GM12878 (cell line): ENCODE results near the gene SEPSECS.

ENCODE experiments used
- ATF7 ChIP-seq: fragments of 450-650 bp; IDR thresholded peaks from 2 replicates; pipeline ENCODE4 v1.6.1; 2016; ENCODE audit warnings: low read depth, mild to moderate bottlenecking
- BHLHE40 ChIP-seq, 2 experiments: fragments of 450-650 bp in 1 of 2; IDR thresholded peaks; 2 replicates each; pipeline ENCODE4 v1.6.1; 2011 to 2017; ENCODE audit warnings: low read depth in 2 of 2, borderline replicate concordance in 1 of 2, improper control_type of control experiment in 1 of 2, low read length in 1 of 2, mild to moderate bottlenecking in 1 of 2
- BRCA1 ChIP-seq: IDR thresholded peaks from 2 replicates; pipeline ENCODE4 v1.6.1; 2011; ENCODE audit warnings: low read depth, low read length, improper control_type of control experiment
- CREB1 ChIP-seq: IDR thresholded peaks from 2 replicates; pipeline ENCODE4 v1.6.1; 2012; ENCODE audit warnings: low read depth, mild to moderate bottlenecking, inconsistent platforms
- POLR2A ChIP-seq: IDR thresholded peaks from 2 replicates; pipeline ENCODE4 v1.6.1; 2011; ENCODE audit warnings: low read depth, mild to moderate bottlenecking, low read length
- SP1 ChIP-seq: IDR thresholded peaks from one replicate; pipeline ENCODE4 v1.6.1; 2011; ENCODE audit warnings: low read depth, low read length

DNA sequence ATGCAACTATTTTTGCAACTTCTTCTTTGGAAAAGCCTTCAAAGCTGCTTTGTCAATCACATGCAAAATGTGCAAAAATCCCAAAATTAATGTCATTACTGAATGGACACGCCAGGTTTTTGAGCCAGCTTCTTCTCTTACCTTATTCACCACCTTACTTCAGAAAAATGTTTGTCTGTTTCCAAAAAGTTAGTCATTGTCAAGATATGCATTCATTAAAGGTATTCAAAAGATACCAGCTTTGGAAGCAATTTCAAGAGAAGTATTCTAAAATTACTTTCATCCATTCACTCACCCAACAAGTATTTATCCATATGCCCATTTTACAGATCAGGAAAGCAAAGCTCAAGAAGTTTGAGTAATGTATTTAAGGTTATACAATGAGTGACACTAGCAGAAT, 2.3 kb upstream of the SEPSECS start:
- TF ChIP-seq CREB1 (no peak), SP1 (no peak), ATF7 (no peak), POLR2A (no peak), BRCA1 (no peak), BHLHE40 (IDR thresholded peaks at IDR 0.05; ENCODE audit: borderline replicate concordance in 1 of 2, low read depth in 2 of 2, low read length in 1 of 2) (no peak)
